Measurements from ENCODE around the gene SNAP29. TPM values are rescaled to one million over a fixed set of nuclear protein-coding genes. Genes with fewer than 3 reads are reported as not detected.

The SNAP29 gene
- polyA plus RNA-seq, 1 experiment = 45.5 TPM

DNA sequence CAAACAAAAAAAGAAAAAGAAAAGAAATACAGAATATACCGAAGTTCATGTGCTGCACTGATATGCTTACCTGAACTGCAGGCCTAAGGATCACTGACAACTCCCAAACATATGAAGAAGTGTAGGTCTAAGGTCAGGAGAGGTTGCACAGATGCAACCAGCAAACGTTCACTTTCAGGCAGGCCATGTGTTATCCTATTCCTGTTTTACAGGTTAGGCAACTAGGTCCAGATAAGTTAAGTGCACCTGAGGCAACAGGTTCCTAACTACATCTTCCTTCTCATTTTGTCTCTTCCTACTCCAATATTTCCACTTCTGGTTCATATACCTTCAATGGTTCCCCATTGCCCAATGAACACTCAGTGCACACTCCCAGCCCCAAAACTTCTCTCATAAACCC, 15.3 kb upstream of the SNAP29 start:
- Histone ChIP-seq H3K27me3 (ENCODE audit: control insufficient read depth, insufficient read depth, low read length) (no peaks in the 10 kb centered on the region), H3K9me3 (ENCODE audit: control insufficient read depth, insufficient read depth, low read length) (no peaks in the 10 kb centered on the region), H3K4me3 (ENCODE audit: low read depth, low read length) (no peak overlapping the region), H3K27ac (ENCODE audit: low read depth, low read length) (no peak overlapping the region)
- CTCF ChIA-PET = no interaction called here
- DNase-seq (ENCODE audit: low read depth, low spot score) = no peak
- POLR2A ChIA-PET = no interaction called here
- TF ChIP-seq, protein P1, sequence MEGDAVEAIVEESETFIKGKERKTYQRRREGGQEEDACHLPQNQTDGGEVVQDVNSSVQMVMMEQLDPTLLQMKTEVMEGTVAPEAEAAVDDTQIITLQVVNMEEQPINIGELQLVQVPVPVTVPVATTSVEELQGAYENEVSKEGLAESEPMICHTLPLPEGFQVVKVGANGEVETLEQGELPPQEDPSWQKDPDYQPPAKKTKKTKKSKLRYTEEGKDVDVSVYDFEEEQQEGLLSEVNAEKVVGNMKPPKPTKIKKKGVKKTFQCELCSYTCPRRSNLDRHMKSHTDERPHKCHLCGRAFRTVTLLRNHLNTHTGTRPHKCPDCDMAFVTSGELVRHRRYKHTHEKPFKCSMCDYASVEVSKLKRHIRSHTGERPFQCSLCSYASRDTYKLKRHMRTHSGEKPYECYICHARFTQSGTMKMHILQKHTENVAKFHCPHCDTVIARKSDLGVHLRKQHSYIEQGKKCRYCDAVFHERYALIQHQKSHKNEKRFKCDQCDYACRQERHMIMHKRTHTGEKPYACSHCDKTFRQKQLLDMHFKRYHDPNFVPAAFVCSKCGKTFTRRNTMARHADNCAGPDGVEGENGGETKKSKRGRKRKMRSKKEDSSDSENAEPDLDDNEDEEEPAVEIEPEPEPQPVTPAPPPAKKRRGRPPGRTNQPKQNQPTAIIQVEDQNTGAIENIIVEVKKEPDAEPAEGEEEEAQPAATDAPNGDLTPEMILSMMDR (IDR thresholded peaks at IDR 0.05; ENCODE audit: low read depth, low read length) = no peak

DNA sequence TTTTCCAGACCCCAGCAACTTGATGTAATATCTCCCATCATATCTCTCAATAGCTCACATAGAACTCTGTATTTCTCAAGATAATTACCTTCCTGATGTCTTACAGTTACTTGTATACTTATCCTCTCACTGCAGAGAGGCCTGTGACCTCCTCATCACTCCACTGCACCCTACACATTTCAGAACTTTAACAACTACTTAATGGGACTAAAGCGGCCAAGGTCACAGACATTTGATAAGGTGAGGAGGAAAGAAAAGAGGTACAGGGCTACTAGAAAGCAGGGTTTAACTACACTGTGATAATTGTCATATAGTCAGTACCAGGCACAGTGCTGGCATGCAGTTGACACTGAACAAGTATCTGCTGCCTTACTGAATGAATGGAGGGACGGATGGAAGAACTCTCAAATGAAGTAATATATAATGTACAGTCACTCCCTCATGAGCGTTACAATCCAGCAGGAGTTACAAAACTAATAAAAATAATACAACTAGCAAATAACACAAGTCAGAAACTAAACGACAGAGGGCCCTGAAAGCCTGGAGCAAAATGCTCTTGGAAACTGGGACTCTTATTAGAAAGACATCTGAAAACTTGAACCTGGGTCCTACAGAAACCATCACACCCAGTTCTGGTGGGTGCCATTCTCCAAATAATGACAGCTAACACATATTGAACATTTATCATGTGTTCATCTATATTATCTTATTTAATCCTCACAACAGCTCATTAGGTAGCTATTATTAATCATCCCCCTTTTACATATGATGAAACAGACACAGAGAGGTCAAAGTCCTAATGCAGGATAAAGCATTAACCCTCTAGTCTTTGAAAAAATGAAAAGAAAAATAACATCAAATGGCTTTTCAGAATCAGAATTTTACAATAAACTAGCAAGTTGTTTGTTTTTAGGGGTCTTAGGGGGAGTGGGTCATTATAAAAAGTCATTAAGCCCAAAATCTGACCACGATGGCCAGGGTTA, 14.5 kb upstream of the SNAP29 start:
- Histone ChIP-seq H3K4me3 (ENCODE audit: low read depth, low read length) (no peak overlapping the region), H3K9me3 (ENCODE audit: control insufficient read depth, insufficient read depth, low read length) (no peaks in the 10 kb centered on the region), H3K27ac (ENCODE audit: low read depth, low read length) (no peak overlapping the region), H3K27me3 (ENCODE audit: control insufficient read depth, insufficient read depth, low read length) (no peaks in the 10 kb centered on the region)
- TF ChIP-seq, protein P1 (IDR thresholded peaks at IDR 0.05; ENCODE audit: low read depth, low read length) = no peak
- POLR2A ChIA-PET = no interaction called here
- CTCF ChIA-PET = no interaction called here
- DNase-seq (ENCODE audit: low read depth, low spot score) = no peak

DNA sequence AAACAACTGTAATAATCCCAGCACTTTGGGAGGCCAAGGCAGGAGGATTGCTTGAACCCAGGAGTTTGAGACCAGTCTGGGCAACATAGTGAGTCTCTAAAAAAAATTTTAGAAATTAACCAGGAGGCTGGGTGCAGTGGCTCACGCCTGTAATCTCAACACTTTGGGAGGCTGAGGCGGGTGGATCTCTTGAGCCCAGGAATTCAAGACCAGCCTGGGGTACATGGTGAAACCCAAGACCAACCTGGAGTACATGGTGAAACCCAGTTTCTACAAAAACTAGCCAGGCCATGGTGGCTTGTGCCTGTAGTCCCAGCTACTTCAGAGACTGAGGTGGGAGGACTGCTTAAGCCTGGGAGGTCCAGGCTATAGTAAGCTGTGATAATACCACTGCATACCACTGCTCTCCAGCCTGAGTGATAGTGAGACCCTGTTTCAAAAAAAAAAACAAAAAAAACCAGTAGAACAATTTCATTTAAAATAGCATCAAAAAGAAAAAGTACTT, 11.4 kb upstream of the SNAP29 start:
- no peaks in the 10 kb centered on the region for H3K27me3 ChIP-seq (ENCODE audit: control insufficient read depth, insufficient read depth, low read length)
- ChIA-PET POLR2A (no interaction called here), CTCF (no interaction called here)
- TF ChIP-seq, protein P1 (IDR thresholded peaks at IDR 0.05; ENCODE audit: low read depth, low read length) = no peak
- no peak overlapping the region for H3K27ac ChIP-seq (ENCODE audit: low read depth, low read length)
- no peak overlapping the region for H3K4me3 ChIP-seq (ENCODE audit: low read depth, low read length)
- H3K9me3 ChIP-seq (ENCODE audit: control insufficient read depth, insufficient read depth, low read length) = no peaks in the 10 kb centered on the region
- DNase-seq (ENCODE audit: low read depth, low spot score) = no peak

DNA sequence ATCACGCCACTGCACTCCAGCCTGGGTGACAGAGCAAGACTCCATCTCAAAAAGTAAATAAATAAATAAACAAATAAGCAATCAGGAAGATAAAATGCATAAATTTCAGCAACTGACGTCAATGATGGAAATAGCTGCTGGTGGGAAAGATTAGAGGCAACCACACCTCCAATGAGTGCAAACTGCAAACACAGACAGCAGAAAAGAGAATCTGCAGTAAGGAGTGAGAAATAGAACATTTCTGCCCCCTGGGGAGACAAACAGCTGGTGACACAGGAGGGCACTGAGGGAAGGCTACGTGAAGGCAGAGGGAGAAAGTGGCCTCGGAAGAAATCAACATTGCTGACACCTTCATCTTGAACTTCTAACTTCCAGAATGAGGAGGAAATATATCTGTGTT, 6.7 kb upstream of the SNAP29 start:
- Histone ChIP-seq H3K9me3 (ENCODE audit: control insufficient read depth, insufficient read depth, low read length) (no peaks in the 10 kb centered on the region), H3K27ac (ENCODE audit: low read depth, low read length) (no peak overlapping the region), H3K4me3 (ENCODE audit: low read depth, low read length) (no peak overlapping the region), H3K27me3 (ENCODE audit: control insufficient read depth, insufficient read depth, low read length) (no peaks in the 10 kb centered on the region)
- ChIA-PET POLR2A (no interaction called here), CTCF (no interaction called here)
- DNase-seq (ENCODE audit: low read depth, low spot score) = no peak
- TF ChIP-seq, protein P1 (IDR thresholded peaks at IDR 0.05; ENCODE audit: low read depth, low read length) = no peak

DNA sequence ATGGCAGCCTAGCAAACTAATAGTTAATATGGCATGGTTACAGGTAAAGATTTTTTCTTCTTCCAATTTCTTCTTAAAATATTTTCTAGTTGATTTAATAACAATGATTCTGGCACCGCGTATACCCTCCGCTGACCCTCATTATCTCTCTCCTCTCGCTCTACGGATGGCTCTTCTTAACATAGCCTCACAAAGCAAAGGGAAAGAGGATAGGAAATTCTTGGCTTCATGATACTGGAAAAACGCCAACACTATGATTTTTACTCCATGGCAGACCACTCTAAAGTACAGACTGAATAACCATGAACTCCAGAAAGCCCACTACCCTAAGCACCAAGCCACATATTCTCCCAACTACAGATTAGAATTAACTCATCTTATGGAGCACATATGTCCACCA, 6.3 kb upstream of the SNAP29 start:
- TF ChIP-seq, protein P1 (IDR thresholded peaks at IDR 0.05; ENCODE audit: low read depth, low read length) = no peak
- CTCF ChIA-PET = interaction anchor here (1.0 kb wide), 1 partner anchor 69 kb away, joined by 3 read pairs; no protein-coding TSS in a partner anchor
- POLR2A ChIA-PET = no interaction called here

More for the DNA sequence above, 6.3 kb upstream of the SNAP29 start:
- Histone ChIP-seq H3K27me3 (ENCODE audit: control insufficient read depth, insufficient read depth, low read length) (no peaks in the 10 kb centered on the region), H3K9me3 (ENCODE audit: control insufficient read depth, insufficient read depth, low read length) (no peaks in the 10 kb centered on the region), H3K27ac (ENCODE audit: low read depth, low read length) (no peak overlapping the region), H3K4me3 (ENCODE audit: low read depth, low read length) (no peak overlapping the region)
- no peak for DNase-seq (ENCODE audit: low read depth, low spot score)

All from AG04450 (cell line).